SK-N-SH (cell line): ENCODE data around the gene TAF11. TPM values are rescaled to one million over a fixed set of nuclear protein-coding genes. Genes with fewer than 3 reads are reported as not detected.
"Not testable (repeated sequence)": the region's sequence is repeated elsewhere in the genome, so short reads cannot be mapped to it uniquely, and the experiment has no call there.

ENCODE experiments used
- CTCF ChIA-PET: fragments of 300-600, 350-600 bp; formaldehyde crosslinking; extraction: SDS; loops from one replicate; lab custom pipeline; 2021; lab: Yijun Ruan, JAX
- POLR2A ChIA-PET: fragments of 350-600 bp; sonication (Branson Sonifier 250); formaldehyde crosslinking; extraction: SDS; loops from one replicate; lab custom pipeline; 2020; ENCODE audit warnings: antibody characterized with exemption, inconsistent platforms; lab: Yijun Ruan, JAX
- DNase-seq: peaks from one replicate; pipeline ENCODE4 v3.0.0; 2012
- H2AFZ ChIP-seq: fragments of 200-600 bp; sonication (generic); 2 replicates; pipeline ENCODE4 v1.8.1; 2016; ENCODE audit warnings: antibody characterized with exemption, mild to moderate bottlenecking, low read depth
- H3F3A ChIP-seq: fragments of 200-600 bp; sonication (generic); replicated peaks from 2 replicates; pipeline ENCODE3; 2016; ENCODE audit warnings: antibody characterized with exemption, mild to moderate bottlenecking; ENCODE audit not compliant: insufficient read depth
- H3K27ac ChIP-seq, 2 experiments: fragments of 200-500 bp in 1 of 2; fragments of 200-600 bp in 1 of 2; sonication (Bioruptor generic) in 1 of 2; sonication (generic), shearing (Covaris generic) in 1 of 2; 2 replicates each; pipeline versions ENCODE4 v1.5.1 to v1.6.1; 2014 to 2016; ENCODE audit warnings: low read depth in 2 of 2, inconsistent platforms in 1 of 2, low read length in 1 of 2, mild to moderate bottlenecking in 1 of 2, mixed read lengths in 1 of 2
- H3K27me3 ChIP-seq: fragments of 200-600 bp; sonication (generic), shearing (Covaris generic); 2 replicates; pipeline ENCODE4 v1.6.1; 2016; ENCODE audit warnings: mixed run types; ENCODE audit not compliant: insufficient read depth
- H3K36me3 ChIP-seq, 2 experiments: fragments of 200-500 bp in 1 of 2; fragments of 200-600 bp in 1 of 2; sonication (Bioruptor generic) in 1 of 2; sonication (generic) in 1 of 2; replicated peaks in 1 of 2; 2 replicates each; pipeline versions ENCODE3 to v1.5.1; 2014 to 2016; ENCODE audit warnings: low read length in 1 of 2, mild to moderate bottlenecking in 1 of 2; ENCODE audit not compliant: insufficient read depth in 2 of 2, control insufficient read depth in 1 of 2
- H3K4me1 ChIP-seq, 2 experiments: fragments of 200-500 bp in 1 of 2; fragments of 200-600 bp in 1 of 2; sonication (Bioruptor generic) in 1 of 2; sonication (generic), shearing (Covaris generic) in 1 of 2; 2 replicates each; pipeline versions ENCODE4 v1.5.1 to v1.6.1; 2014 to 2016; ENCODE audit warnings: low read depth in 1 of 2, low read length in 1 of 2, mixed run types in 1 of 2; ENCODE audit not compliant: insufficient read depth in 2 of 2, control insufficient read depth in 1 of 2
- H3K4me2 ChIP-seq: fragments of 200-600 bp; sonication (generic), shearing (Covaris generic); 2 replicates; pipeline ENCODE4 v1.6.1; 2017; ENCODE audit warnings: mixed run types
- H3K4me3 ChIP-seq, 2 experiments: fragments of 200-500 bp in 1 of 2; fragments of 200-600 bp in 1 of 2; sonication (Bioruptor generic) in 1 of 2; sonication (generic), shearing (Covaris generic) in 1 of 2; 2 replicates each; pipeline versions ENCODE4 v1.5.1 to v1.8.1; 2014 to 2016; ENCODE audit warnings: low read depth in 2 of 2, inconsistent platforms in 1 of 2, low read length in 1 of 2, mild to moderate bottlenecking in 1 of 2, mixed read lengths in 1 of 2, moderate library complexity in 1 of 2
- H3K79me2 ChIP-seq: fragments of 200-600 bp; sonication (generic); 2 replicates; pipeline ENCODE4 v1.8.1; 2017; ENCODE audit warnings: mild to moderate bottlenecking; ENCODE audit not compliant: insufficient read depth
- H3K9ac ChIP-seq: fragments of 200-600 bp; sonication (generic); 2 replicates; pipeline ENCODE4 v1.6.1; 2017; ENCODE audit warnings: mixed run types
- H3K9me2 ChIP-seq: fragments of 200-600 bp; sonication (generic); 2 replicates; pipeline ENCODE4 v1.6.1; 2017; ENCODE audit warnings: mixed run types
- H3K9me3 ChIP-seq: fragments of 200-600 bp; sonication (generic); 2 replicates; pipeline ENCODE4 v1.6.1; 2017; ENCODE audit warnings: mixed run types, mild to moderate bottlenecking, moderate library complexity
- H4K20me1 ChIP-seq: fragments of 200-600 bp; sonication (generic); 2 replicates; pipeline ENCODE4 v1.6.1; 2017; ENCODE audit warnings: mild to moderate bottlenecking, mixed run types; ENCODE audit not compliant: insufficient read depth
- CHD2 ChIP-seq: fragments of 150-350 bp; IDR thresholded peaks from 2 replicates; pipeline ENCODE4 v1.6.1; 2018; ENCODE audit warnings: low read length; ENCODE audit not compliant: partially characterized antibody
- CTCF ChIP-seq: fragments of 200-600 bp; sonication (generic); IDR thresholded peaks from 2 replicates; pipeline ENCODE4 v1.6.1; 2017; ENCODE audit warnings: antibody characterized with exemption, mild to moderate bottlenecking, moderate library complexity
- EP300 ChIP-seq, 2 experiments: IDR thresholded peaks; 2 replicates each; pipeline versions ENCODE4 v1.4.0 to v1.6.1; 2012; ENCODE audit warnings: borderline replicate concordance in 1 of 2, low read depth in 1 of 2, low read length in 1 of 2
- FOSL2 ChIP-seq: IDR thresholded peaks from 2 replicates; pipeline ENCODE4 v1.4.0; 2012; ENCODE audit warnings: low read depth, mild to moderate bottlenecking, moderate library complexity, borderline replicate concordance
- JUND ChIP-seq: IDR thresholded peaks from 2 replicates; pipeline ENCODE4 v1.4.0; 2012
- MAX ChIP-seq: IDR thresholded peaks from 2 replicates; pipeline ENCODE4 v1.4.0; 2012; ENCODE audit warnings: low read depth
- MXI1 ChIP-seq: IDR thresholded peaks from 2 replicates; pipeline ENCODE4 v1.6.1; 2012; ENCODE audit warnings: mild to moderate bottlenecking, low read depth, low read length, improper control_type of control experiment
- NFIC ChIP-seq: IDR thresholded peaks from 2 replicates; pipeline ENCODE4 v1.4.0; 2012; ENCODE audit warnings: borderline replicate concordance
- NRF1 ChIP-seq: IDR thresholded peaks from 2 replicates; pipeline ENCODE4 v1.6.1; 2012; ENCODE audit warnings: low read depth, mild to moderate bottlenecking, low read length
- PBX3 ChIP-seq: IDR thresholded peaks from 2 replicates; pipeline ENCODE4; 2012
- POLR2AphosphoS5 ChIP-seq: IDR thresholded peaks from 2 replicates; pipeline ENCODE4 v1.6.1; 2012; ENCODE audit warnings: low read depth, low read length
- RAD21 ChIP-seq: IDR thresholded peaks from 2 replicates; pipeline ENCODE4 v1.6.1; 2012; ENCODE audit warnings: mild to moderate bottlenecking, low read length
- RXRA ChIP-seq: IDR thresholded peaks from 2 replicates; pipeline ENCODE4 v1.4.0; 2012; ENCODE audit warnings: low read depth, mild to moderate bottlenecking, borderline replicate concordance
- TCF12 ChIP-seq: IDR thresholded peaks from 2 replicates; pipeline ENCODE4 v1.4.0; 2012
- TEAD4 ChIP-seq: IDR thresholded peaks from 2 replicates; pipeline ENCODE4 v1.4.0; 2012; ENCODE audit warnings: mild to moderate bottlenecking, borderline replicate concordance; ENCODE audit not compliant: insufficient read depth
- ZBTB33 ChIP-seq: IDR thresholded peaks from 2 replicates; pipeline ENCODE4 v1.4.0; 2012; ENCODE audit warnings: low read depth, borderline replicate concordance
- WGBS: methylation state at CpG from one replicate; pipeline ENCODE4 v1.1.6; 2017; ENCODE audit warnings: low lambda C conversion rate; 5-methylcytosine and 5-hydroxymethylcytosine counted together
- polyA plus RNA-seq, 3 experiments: library from polyadenylated mRNA; depleted of rRNA; stranded (reverse); fragments of >200 nt; gene quantifications; 2 replicates each; pipeline ENCODE4 v1.2.3, GENCODE V29; 2012

The TAF11 gene
- polyA plus RNA-seq, 1 of the 3 experiments (the other 2 are of a cell fraction), result 21.8 TPM

GRCh38 chr6:34899748-34900147 lies 11.9 kb upstream of the TAF11 start:
- POLR2A ChIA-PET, H3K4me3 ChIP-seq, H3K36me3 ChIP-seq, H2AFZ ChIP-seq, H3K9ac ChIP-seq, H3K27me3 ChIP-seq, H3K9me3 ChIP-seq, H3K4me2 ChIP-seq, H4K20me1 ChIP-seq, DNase-seq, H3K9me2 ChIP-seq, H3K27ac ChIP-seq: not testable (repeated sequence)
- WGBS, result 100% methylated on average over 1 of the region's 1 CpG
- peaks cover 11% of the 10 kb centered on the region for H3F3A ChIP-seq
- H3K4me1 ChIP-seq, result peaks cover 0 to 10% of the 10 kb centered on the region in 2 experiments; a peak in 1 of 4 replicates
- H3K79me2 ChIP-seq, result peaks cover 24% of the 10 kb centered on the region
- CTCF ChIA-PET, result interaction anchor here (1.1 kb wide), 1 partner anchor 15 kb away, joined by 4 read pairs; no protein-coding TSS in a partner anchor

- H3K36me3 ChIP-seq, result no peaks in the 10 kb centered on the region
- POLR2A ChIA-PET, result no interaction called here
- H2AFZ ChIP-seq, result no peak overlapping the region
- TF ChIP-seq NRF1, result no peak
- TF ChIP-seq CHD2, result no peak
- TF ChIP-seq MAX, result no peak
- TF ChIP-seq POLR2AphosphoS5, result no peak
- no peak for TF ChIP-seq NFIC
- TF ChIP-seq, all 33 proteins: peak for 0
- H3K9ac ChIP-seq, result no peak overlapping the region
- WGBS, result 92% methylated on average over 1 of the region's 1 CpG
- H3K9me2 ChIP-seq, result no peaks in the 10 kb centered on the region
- no peak for DNase-seq
- H3K4me2 ChIP-seq, result no peak overlapping the region
- peaks cover 18% of the 10 kb centered on the region for H3K79me2 ChIP-seq
- peaks cover 0 to 10% of the 10 kb centered on the region in 2 experiments; a peak in 1 of 4 replicates for H3K4me1 ChIP-seq
- no peak overlapping the region for H3K27ac ChIP-seq
- H4K20me1 ChIP-seq, result no peaks in the 10 kb centered on the region
- H3K4me3 ChIP-seq, result no peak overlapping the region
- no peaks in the 10 kb centered on the region for H3K9me3 ChIP-seq
- H3K27me3 ChIP-seq, result no peaks in the 10 kb centered on the region
- CTCF ChIA-PET, result interaction anchor here (0.8 to 1.2 kb wide), 3 partner anchors 18 to 344 kb away, joined by 3 read pairs; no protein-coding TSS in a partner anchor
- peaks cover 8% of the 10 kb centered on the region for H3F3A ChIP-seq
Measured at GRCh38 chr6:34897716-34898115, 9.9 kb upstream of the TAF11 start.

GRCh38 chr6:34897130-34897529 lies 9.3 kb upstream of the TAF11 start:
- CTCF ChIA-PET, result interaction anchor here (0.8 to 1.2 kb wide), 2 partner anchors 242 to 345 kb away, joined by 3 read pairs; no protein-coding TSS in a partner anchor
- no peak for DNase-seq
- H3F3A ChIP-seq, result peaks cover 5% of the 10 kb centered on the region
- WGBS, result 100% methylated on average over 1 of the region's 1 CpG
- no peak overlapping the region for H3K27ac ChIP-seq
- no peaks in the 10 kb centered on the region for H3K36me3 ChIP-seq
- H3K9me2 ChIP-seq, result no peaks in the 10 kb centered on the region
- TF ChIP-seq CTCF (no peak), TCF12 (no peak), RXRA (no peak), EP300 (IDR thresholded peaks at IDR 0.05; ENCODE audit: borderline replicate concordance in 1 of 2, low read depth in 1 of 2, low read length in 1 of 2) (no peak), ZBTB33 (no peak), NFIC (no peak), TEAD4 (no peak), FOSL2 (no peak), RAD21 (no peak), JUND (no peak), PBX3 (no peak), MXI1 (no peak)
- H3K27me3 ChIP-seq, result no peaks in the 10 kb centered on the region
- peaks cover 0 to 9% of the 10 kb centered on the region in 2 experiments; a peak in 1 of 4 replicates for H3K4me1 ChIP-seq
- POLR2A ChIA-PET, result no interaction called here
- no peak overlapping the region for H3K9ac ChIP-seq
- H3K4me2 ChIP-seq, result no peak overlapping the region
- H2AFZ ChIP-seq, result no peak overlapping the region
- H3K9me3 ChIP-seq, result no peaks in the 10 kb centered on the region
- H4K20me1 ChIP-seq, result no peaks in the 10 kb centered on the region
- H3K79me2 ChIP-seq, result peaks cover 17% of the 10 kb centered on the region
- no peak overlapping the region for H3K4me3 ChIP-seq
